ENCODE results near the gene ADAMTS14.

GRCh38 chr10:70775679-70776454 lies 103.6 kb downstream of the ADAMTS14 start:
- TF ChIP-seq POLR2A (IDR thresholded peaks at IDR 0.05) (no peak), CTCF (IDR thresholded peaks at IDR 0.05) (no peak)
